PC-3 (cell line): ENCODE data around the gene ZNF692.

Experiments used
- EZH2 ChIP-seq: fragments of 300-600 bp; sonication (generic); IDR thresholded peaks from one replicate; pipeline ENCODE4 v1.6.1; 2017; ENCODE audit warnings: antibody characterized with exemption, mild to moderate bottlenecking, low read length; ENCODE audit not compliant: unreplicated experiment
- EZH2phosphoT487 ChIP-seq: fragments of 300-600 bp; sonication (generic); IDR thresholded peaks from 2 replicates; pipeline ENCODE4 v1.6.1; 2018; ENCODE audit warnings: mild to moderate bottlenecking, antibody characterized with exemption, low read length, borderline replicate concordance
- TF ChIP-seq, protein P1 (sequence below): fragments of 300-600 bp; sonication (generic); conservative IDR thresholded peaks from 2 replicates; pipeline ENCODE4 v1.5.1; 2017; ENCODE audit warnings: antibody characterized with exemption, low read depth, mild to moderate bottlenecking, low read length

DNA sequence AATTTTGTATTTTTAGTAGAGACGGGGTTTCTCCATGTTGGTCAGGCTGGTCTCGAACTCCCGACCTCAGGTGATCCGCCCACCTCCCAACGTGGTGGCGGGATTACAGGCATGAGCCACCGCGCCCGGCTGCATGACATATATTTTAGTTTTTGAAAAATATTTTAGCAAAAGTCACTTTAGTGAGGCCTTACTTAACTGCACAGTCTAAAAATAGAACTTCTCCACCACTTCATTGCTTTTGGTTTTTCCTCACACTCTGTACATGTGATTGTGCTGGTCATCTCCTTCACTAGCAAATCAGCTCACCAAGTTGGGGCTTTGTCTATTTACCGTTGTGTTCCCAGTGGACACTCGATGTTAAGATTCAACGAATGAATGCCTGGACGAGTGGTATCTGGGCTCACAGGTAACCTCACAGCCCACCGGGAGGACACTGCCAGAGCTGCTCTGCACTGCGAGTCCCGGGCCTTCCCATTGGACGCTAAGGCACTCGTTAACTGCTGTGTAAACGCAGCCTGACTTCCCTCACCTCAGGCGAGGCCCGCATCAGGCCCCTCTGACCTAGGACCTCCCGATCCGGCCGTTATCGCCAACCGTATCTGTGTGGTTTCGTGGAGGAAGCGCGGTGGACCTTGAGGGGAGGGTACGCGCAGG lies 14.0 kb upstream of the ZNF692 start:
- TF ChIP-seq, protein P1, sequence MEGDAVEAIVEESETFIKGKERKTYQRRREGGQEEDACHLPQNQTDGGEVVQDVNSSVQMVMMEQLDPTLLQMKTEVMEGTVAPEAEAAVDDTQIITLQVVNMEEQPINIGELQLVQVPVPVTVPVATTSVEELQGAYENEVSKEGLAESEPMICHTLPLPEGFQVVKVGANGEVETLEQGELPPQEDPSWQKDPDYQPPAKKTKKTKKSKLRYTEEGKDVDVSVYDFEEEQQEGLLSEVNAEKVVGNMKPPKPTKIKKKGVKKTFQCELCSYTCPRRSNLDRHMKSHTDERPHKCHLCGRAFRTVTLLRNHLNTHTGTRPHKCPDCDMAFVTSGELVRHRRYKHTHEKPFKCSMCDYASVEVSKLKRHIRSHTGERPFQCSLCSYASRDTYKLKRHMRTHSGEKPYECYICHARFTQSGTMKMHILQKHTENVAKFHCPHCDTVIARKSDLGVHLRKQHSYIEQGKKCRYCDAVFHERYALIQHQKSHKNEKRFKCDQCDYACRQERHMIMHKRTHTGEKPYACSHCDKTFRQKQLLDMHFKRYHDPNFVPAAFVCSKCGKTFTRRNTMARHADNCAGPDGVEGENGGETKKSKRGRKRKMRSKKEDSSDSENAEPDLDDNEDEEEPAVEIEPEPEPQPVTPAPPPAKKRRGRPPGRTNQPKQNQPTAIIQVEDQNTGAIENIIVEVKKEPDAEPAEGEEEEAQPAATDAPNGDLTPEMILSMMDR = no peak
- TF ChIP-seq EZH2phosphoT487 (no peak), EZH2 (no peak)
